ENCODE results near the gene STKLD1.

STKLD1 gene

DNA sequence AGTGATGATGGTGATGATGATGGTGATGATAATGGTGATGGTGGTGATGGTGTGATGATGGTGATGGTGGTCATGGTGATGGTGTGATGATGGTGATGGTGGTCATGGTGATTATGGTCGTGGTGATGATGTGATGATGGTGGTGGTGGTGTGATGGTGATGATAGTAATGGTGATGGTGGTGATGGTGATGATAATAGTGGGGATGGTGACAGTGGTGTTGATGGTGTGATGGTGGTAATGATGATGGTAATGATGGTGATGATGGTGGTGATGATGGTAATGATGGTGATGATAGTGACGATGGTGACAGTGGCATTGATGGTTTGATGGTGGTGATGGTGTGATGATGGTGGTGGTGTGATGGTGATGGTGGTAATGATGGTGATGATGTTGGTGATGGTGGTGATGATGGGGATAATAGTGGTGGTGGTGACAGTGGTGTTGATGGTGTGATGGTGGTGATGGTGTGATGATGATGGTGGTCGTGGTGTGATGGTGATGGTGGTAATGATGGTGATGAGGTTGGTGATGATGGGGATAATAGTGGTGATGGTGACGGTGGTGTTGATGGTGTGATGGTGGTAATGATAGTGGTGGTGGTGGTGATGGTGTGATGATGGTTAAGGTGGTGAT lies 6.5 kb downstream of the STKLD1 start:
- TF ChIP-seq, protein P1, sequence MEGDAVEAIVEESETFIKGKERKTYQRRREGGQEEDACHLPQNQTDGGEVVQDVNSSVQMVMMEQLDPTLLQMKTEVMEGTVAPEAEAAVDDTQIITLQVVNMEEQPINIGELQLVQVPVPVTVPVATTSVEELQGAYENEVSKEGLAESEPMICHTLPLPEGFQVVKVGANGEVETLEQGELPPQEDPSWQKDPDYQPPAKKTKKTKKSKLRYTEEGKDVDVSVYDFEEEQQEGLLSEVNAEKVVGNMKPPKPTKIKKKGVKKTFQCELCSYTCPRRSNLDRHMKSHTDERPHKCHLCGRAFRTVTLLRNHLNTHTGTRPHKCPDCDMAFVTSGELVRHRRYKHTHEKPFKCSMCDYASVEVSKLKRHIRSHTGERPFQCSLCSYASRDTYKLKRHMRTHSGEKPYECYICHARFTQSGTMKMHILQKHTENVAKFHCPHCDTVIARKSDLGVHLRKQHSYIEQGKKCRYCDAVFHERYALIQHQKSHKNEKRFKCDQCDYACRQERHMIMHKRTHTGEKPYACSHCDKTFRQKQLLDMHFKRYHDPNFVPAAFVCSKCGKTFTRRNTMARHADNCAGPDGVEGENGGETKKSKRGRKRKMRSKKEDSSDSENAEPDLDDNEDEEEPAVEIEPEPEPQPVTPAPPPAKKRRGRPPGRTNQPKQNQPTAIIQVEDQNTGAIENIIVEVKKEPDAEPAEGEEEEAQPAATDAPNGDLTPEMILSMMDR (conservative IDR thresholded peaks at IDR 0.05), result no peak
- H3K27ac ChIP-seq, result no peak overlapping the region

DNA sequence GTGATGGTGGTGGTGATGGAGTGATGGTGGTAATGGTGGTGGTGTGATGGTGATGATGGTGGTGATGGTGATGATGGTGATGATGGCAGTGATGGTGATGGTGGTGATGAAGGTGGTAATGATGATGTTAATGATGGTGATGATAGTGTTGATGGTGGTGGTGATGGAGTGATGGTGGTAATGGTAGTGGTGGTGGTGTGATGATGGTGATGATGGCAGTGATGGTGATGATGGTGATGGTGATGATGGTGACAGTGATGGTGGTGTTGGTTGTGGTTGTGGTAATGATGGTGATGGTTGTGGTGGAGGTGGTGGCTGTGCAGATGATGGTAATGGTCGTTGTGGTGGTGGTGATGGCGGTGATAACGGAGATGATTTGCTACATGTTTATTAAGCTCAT lies 7.3 kb downstream of the STKLD1 start:
- H3K27ac ChIP-seq, result no peak overlapping the region
- TF ChIP-seq, protein P1 (conservative IDR thresholded peaks at IDR 0.05), result no peak

DNA sequence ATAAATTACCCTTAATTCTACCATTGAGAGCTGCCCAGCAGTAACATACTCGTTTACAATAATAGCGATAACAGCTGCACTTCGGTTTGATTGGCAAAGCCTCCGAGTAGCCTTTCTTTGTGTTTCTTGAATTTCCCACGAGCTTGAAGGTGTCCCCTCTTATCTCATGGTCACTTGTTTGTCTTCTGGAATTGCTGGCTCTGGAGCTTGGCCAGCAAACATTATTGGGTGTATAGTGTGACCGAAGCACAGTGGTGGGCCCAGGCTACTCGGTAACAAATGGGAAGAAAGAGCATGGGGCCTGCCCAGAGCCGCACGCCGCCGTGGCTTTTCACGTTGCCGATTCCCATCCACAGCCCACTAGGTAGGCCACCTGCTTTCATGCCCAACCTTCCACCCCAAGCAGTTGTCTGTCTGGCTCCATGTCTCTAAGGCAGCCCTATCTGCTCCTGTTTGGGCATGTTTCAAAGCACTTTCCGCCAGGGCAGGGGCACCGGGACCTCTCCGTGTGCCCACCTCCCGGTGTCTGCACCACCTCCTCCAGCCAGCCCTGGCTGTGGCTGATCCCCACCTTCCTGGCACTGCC lies 8.7 kb downstream of the STKLD1 start:
- TF ChIP-seq, protein P1 (conservative IDR thresholded peaks at IDR 0.05), result no peak
- no peak overlapping the region for H3K27ac ChIP-seq

DNA sequence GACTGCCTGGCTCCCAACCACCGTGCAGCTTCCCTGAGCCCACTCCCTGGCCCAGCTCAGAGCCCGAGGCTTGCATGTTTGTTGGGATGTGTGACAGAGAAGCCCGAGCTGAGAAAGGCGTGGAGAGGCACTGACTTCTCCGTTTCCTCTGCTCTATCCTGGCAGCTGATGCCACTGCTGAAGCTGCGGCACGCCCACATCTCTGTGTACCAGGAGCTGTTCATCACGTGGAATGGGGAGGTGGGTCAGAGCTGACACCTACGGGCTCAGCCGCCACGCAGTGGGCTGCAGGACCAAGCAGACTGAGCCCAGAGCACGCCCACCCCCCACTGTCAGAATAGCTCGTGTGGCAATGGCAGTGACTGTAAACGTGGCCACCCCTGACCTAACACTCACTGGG lies 9.3 kb downstream of the STKLD1 start:
- no peak overlapping the region for H3K27ac ChIP-seq
- TF ChIP-seq, protein P1 (conservative IDR thresholded peaks at IDR 0.05), result no peak

DNA sequence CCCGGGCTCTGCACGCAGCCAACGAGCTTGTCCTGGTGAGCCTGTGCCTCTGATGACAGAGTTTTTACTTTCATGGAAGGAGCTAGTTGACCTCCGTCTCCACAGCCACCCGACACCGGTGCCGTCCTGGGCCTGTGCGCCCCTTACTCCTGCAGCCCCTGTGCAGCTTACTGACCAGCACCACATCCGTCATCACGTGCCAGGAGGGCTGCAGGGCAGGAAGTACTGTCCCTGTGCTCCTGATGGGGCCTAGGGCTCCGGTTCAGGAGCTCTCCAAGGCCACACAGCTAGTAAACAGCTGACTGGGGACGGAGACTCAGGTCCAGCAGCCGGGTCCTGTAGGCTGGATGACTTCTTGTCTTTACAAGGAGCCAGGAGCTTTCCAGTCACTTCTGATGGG lies 10.2 kb downstream of the STKLD1 start:
- H3K27ac ChIP-seq, result no peak overlapping the region
- TF ChIP-seq, protein P1 (conservative IDR thresholded peaks at IDR 0.05), result no peak

DNA sequence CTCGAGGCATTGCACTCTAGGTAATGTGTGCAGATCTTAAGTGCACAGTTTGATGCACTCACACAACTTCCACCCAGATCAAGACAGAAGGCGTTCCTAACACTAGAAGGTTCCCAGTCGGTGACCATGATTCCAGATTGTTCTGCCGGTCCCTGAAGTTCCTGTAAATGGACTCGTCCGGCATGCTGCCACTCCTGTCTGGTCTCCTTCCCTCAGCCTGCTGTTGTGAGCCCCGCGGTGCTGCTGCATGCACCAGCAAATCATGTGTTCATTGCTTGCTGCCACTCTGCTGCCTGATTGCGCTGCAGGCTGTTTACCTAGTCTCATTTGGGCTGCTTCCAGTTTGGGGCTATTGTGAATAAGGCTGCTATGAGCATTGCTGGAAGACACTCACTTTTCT lies 11.5 kb downstream of the STKLD1 start:
- TF ChIP-seq, protein P1 (conservative IDR thresholded peaks at IDR 0.05), result no peak
- peak overlapping the region; percentile 45 for H3K27ac ChIP-seq

DNA sequence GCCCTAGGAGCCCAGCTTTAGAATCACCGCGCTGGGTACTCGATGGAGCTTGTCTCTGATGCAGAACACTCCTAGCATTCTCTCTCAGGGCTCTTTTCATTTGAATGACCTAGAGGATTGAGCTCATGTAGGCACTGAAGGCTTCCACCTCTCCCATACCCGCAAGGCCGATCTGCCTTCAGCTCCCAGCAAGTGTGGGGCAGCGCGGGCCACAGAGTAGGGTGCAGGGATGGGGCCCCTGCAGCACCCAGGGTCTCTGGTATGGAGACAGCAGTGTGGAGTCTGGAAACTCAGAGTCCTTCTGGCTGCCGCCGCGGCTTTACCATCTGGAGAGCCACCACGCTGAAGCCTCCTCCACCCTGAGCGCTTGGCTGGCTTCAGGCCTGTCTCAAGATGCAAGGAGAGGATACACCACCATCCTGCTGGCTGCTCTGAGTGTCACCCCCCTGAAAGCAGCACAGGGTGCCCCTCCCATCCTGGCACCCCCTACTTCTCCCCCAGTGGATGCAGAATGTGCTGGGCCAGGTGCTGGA lies 12.9 kb downstream of the STKLD1 start:
- H3K27ac ChIP-seq, result no peak overlapping the region
- TF ChIP-seq, protein P1 (conservative IDR thresholded peaks at IDR 0.05), result no peak
